ENCODE results near the gene LRIG3. TPM values are rescaled to one million over a fixed set of nuclear protein-coding genes. Genes with fewer than 3 reads are reported as not detected.

The LRIG3 gene
- total and polyA plus RNA-seq, 4 donors = 2.9 to 17.0 (median 10.7) TPM

DNA sequence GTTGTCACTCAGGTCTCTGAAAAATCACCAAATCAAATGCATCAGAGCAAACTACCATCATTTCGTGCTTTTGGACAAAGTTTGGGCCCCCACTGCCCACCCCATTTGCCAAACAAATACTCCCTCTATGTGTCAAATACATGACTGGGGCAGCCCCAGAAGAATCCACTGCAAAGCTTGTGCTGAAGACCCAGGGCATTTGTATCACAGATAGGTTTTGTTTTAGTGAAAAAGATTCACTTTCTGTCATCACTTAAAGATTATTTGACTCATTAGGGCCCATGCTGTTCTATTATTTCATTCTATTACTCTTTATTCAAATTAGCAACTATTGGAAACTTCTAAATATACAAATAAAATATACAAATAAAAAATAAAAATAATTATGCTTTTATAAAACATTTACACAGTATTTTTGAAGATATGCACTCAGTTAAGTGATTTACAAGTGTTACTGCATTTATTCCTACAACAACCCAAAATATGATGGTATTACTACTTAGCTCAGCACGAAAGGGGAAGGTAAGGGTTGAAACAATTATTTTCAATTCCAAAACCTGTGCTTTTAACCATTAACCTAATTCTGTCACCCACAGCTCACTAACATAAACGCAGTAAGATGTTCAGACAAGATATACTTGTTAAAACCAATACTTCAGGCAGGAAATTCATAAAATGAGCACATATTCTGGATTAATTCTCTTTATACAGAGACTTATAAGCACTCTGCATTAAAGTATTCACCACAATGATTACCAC lies 36.5 kb downstream of the LRIG3 start:
- Histone ChIP-seq H3K4me3 (ENCODE audit: low read depth in 1 of 3, low read length in 3 of 3) (no peak overlapping the region), H3K27ac (ENCODE audit: low read depth in 1 of 2, low read length in 2 of 2) (no peak overlapping the region), H3K4me1 (ENCODE audit: control insufficient read depth in 4 of 4, insufficient read depth in 4 of 4, low read length in 3 of 4) (peaks cover 1 to 19% (median 14%) of the 10 kb centered on the region in 4 donors), H3K36me3 (ENCODE audit: control insufficient read depth in 4 of 4, insufficient read depth in 3 of 4, low read depth in 1 of 4, low read length in 3 of 4) (peaks cover 4 to 41% (median 27%) of the 10 kb centered on the region in 4 donors), H3K9ac (ENCODE audit: low read depth in 1 of 2, low read length in 2 of 2) (no peak overlapping the region), H3K27me3 (ENCODE audit: control insufficient read depth in 4 of 4, insufficient read depth in 4 of 4, low read length in 3 of 4) (no peaks in the 10 kb centered on the region), H3K9me3 (ENCODE audit: control insufficient read depth in 4 of 4, low read length in 3 of 4) (no peaks in the 10 kb centered on the region)
- 85% methylated on average over 3 of the region's 3 CpGs for WGBS
- DNase-seq (ENCODE audit: low spot score) = no peak
- TF ChIP-seq TAF1 (conservative IDR thresholded peaks at IDR 0.05) (no peak), ATF3 (IDR thresholded peaks at IDR 0.05) (no peak), SP1 (IDR thresholded peaks at IDR 0.05) (no peak), RXRA (IDR thresholded peaks at IDR 0.05) (no peak), FOXA1 (IDR thresholded peaks at IDR 0.05) (no peak), HNF4G (IDR thresholded peaks at IDR 0.05) (no peak), HNF4A (conservative IDR thresholded peaks at IDR 0.05) (no peak), EGR1 (IDR thresholded peaks at IDR 0.05; ENCODE audit: low read depth in 2 of 2) (no peak), CTCF (IDR thresholded peaks at IDR 0.05; ENCODE audit: low read depth, low read length, missing input control) (no peak)

DNA sequence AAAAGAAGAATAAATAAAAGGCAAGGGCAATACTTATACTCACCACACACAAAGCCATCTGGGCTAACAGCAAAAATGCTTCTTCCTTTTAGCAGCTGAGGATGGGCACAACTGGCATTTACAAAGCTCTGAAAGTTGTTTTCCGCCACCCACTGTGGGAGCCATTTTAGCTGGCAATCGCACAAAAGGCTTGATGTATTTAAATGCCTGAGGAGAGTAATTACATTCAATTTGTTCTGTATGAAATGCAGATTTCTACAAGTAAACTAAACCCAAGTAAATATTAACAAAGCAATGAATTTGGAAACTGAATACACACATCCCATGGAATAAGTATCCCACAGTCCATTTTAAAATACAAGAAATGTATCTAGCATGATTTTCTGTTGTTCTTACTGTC lies 37.5 kb downstream of the LRIG3 start:
- H3K36me3 ChIP-seq (ENCODE audit: control insufficient read depth in 4 of 4, insufficient read depth in 3 of 4, low read depth in 1 of 4, low read length in 3 of 4) = peaks cover 5 to 44% (median 29%) of the 10 kb centered on the region in 4 donors
- no peak overlapping the region for H3K9ac ChIP-seq (ENCODE audit: low read depth in 1 of 2, low read length in 2 of 2)
- no peak overlapping the region for H3K27ac ChIP-seq (ENCODE audit: low read depth in 1 of 2, low read length in 2 of 2)
- H3K4me3 ChIP-seq (ENCODE audit: low read depth in 1 of 3, low read length in 3 of 3) = no peak overlapping the region
- no peak for TF ChIP-seq YY1 (IDR thresholded peaks at IDR 0.05)
- no peak for TF ChIP-seq FOXA2 (IDR thresholded peaks at IDR 0.05)
- no peak for TF ChIP-seq ATF3 (IDR thresholded peaks at IDR 0.05)
- TF ChIP-seq RXRA (IDR thresholded peaks at IDR 0.05) = no peak
- TF ChIP-seq FOXA1 (IDR thresholded peaks at IDR 0.05) = no peak
- no peak for TF ChIP-seq TAF1 (conservative IDR thresholded peaks at IDR 0.05)
- no peaks in the 10 kb centered on the region for H3K27me3 ChIP-seq (ENCODE audit: control insufficient read depth in 4 of 4, insufficient read depth in 4 of 4, low read length in 3 of 4)
- H3K9me3 ChIP-seq (ENCODE audit: control insufficient read depth in 4 of 4, low read length in 3 of 4) = no peaks in the 10 kb centered on the region
- 95% methylated on average over 2 of the region's 2 CpGs for WGBS
- H3K4me1 ChIP-seq (ENCODE audit: control insufficient read depth in 4 of 4, insufficient read depth in 4 of 4, low read length in 3 of 4) = peaks cover 1 to 13% (median 10%) of the 10 kb centered on the region in 4 donors
- no peak for DNase-seq (ENCODE audit: low spot score)

DNA sequence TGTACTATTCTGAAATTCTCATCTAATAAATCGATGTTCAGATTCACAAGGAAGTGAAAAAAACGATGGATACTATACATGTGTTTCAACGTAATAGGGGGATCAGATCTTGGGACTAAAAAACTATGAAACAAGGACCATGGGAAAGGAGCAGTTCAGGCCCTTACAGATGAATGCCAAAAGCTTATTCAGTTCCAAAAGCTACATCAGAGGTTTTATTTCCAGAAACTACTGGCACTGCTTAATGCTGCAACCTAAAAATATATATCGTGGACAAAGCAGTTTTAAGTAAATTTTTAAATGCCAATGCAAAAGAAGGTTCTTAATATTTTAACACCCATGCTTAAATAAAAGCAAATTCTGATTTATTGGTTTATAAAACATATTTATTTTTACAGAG lies 38.5 kb downstream of the LRIG3 start:
- Histone ChIP-seq H3K4me3 (ENCODE audit: low read depth in 1 of 3, low read length in 3 of 3) (no peak overlapping the region), H3K9ac (ENCODE audit: low read depth in 1 of 2, low read length in 2 of 2) (no peak overlapping the region), H3K36me3 (ENCODE audit: control insufficient read depth in 4 of 4, insufficient read depth in 3 of 4, low read depth in 1 of 4, low read length in 3 of 4) (peaks cover 5 to 50% (median 34%) of the 10 kb centered on the region in 4 donors), H3K9me3 (ENCODE audit: control insufficient read depth in 4 of 4, low read length in 3 of 4) (no peaks in the 10 kb centered on the region), H3K27ac (ENCODE audit: low read depth in 1 of 2, low read length in 2 of 2) (no peak overlapping the region), H3K4me1 (ENCODE audit: control insufficient read depth in 4 of 4, insufficient read depth in 4 of 4, low read length in 3 of 4) (peaks cover 0 to 9% (median 4%) of the 10 kb centered on the region in 4 donors), H3K27me3 (ENCODE audit: control insufficient read depth in 4 of 4, insufficient read depth in 4 of 4, low read length in 3 of 4) (no peaks in the 10 kb centered on the region)
- no peak for DNase-seq (ENCODE audit: low spot score)
- WGBS = 89% methylated on average over 4 of the region's 4 CpGs
- TF ChIP-seq, protein P1, sequence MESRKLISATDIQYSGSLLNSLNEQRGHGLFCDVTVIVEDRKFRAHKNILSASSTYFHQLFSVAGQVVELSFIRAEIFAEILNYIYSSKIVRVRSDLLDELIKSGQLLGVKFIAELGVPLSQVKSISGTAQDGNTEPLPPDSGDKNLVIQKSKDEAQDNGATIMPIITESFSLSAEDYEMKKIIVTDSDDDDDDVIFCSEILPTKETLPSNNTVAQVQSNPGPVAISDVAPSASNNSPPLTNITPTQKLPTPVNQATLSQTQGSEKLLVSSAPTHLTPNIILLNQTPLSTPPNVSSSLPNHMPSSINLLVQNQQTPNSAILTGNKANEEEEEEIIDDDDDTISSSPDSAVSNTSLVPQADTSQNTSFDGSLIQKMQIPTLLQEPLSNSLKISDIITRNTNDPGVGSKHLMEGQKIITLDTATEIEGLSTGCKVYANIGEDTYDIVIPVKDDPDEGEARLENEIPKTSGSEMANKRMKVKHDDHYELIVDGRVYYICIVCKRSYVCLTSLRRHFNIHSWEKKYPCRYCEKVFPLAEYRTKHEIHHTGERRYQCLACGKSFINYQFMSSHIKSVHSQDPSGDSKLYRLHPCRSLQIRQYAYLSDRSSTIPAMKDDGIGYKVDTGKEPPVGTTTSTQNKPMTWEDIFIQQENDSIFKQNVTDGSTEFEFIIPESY (IDR thresholded peaks at IDR 0.05) = no peak
- TF ChIP-seq YY1 (IDR thresholded peaks at IDR 0.05) (no peak), HNF4G (IDR thresholded peaks at IDR 0.05) (no peak), ATF3 (IDR thresholded peaks at IDR 0.05) (no peak), REST (IDR thresholded peaks at IDR 0.05) (no peak), CTCF (IDR thresholded peaks at IDR 0.05; ENCODE audit: low read depth, low read length, missing input control) (no peak), NR2F2 (IDR thresholded peaks at IDR 0.05) (no peak), FOXA1 (IDR thresholded peaks at IDR 0.05) (no peak), HNF4A (conservative IDR thresholded peaks at IDR 0.05) (no peak), RAD21 (IDR thresholded peaks at IDR 0.05) (no peak), EGR1 (IDR thresholded peaks at IDR 0.05; ENCODE audit: low read depth in 2 of 2) (no peak)

Measured in liver (tissue), 9 donors.